ENCODE results near the gene GAMT. TPM values are rescaled to one million over a fixed set of nuclear protein-coding genes. Genes with fewer than 3 reads are reported as not detected.
A peak's percentile ranks its signal among the peaks of the same experiment; 100 is the strongest.
"Not testable (repeated sequence)": the region's sequence is repeated elsewhere in the genome, so short reads cannot be mapped to it uniquely, and the experiment has no call there.

The GAMT gene
- 10 to 100 TPM in 1 of 2 donors, 1 to 10 TPM in 1; 4.9 to 11.2 TPM for total RNA-seq

- no peaks in the 10 kb centered on the region for H3K36me3 Mint-ChIP-seq (ENCODE audit: low read depth)
- peak within 1 kb of the TSS; percentile 37 for H3K4me3 Mint-ChIP-seq
- no peaks in the 10 kb centered on the region for H3K4me1 Mint-ChIP-seq
- ATAC-seq (replicated peaks) = peak; percentile 81
- no peak within 1 kb of the TSS for H3K27ac Mint-ChIP-seq
- H3K9me3 Mint-ChIP-seq = no peaks in the 10 kb centered on the region
- H3K27me3 Mint-ChIP-seq = peaks cover 4% of the 10 kb centered on the region
These were observed at the start of gene GAMT for GRCh38 chr19:1401138-1401888. TSS of gene GAMT (minus strand) at chr19:1401542. CDS start at chr19:1401476, 66 bp downstream.

DNA sequence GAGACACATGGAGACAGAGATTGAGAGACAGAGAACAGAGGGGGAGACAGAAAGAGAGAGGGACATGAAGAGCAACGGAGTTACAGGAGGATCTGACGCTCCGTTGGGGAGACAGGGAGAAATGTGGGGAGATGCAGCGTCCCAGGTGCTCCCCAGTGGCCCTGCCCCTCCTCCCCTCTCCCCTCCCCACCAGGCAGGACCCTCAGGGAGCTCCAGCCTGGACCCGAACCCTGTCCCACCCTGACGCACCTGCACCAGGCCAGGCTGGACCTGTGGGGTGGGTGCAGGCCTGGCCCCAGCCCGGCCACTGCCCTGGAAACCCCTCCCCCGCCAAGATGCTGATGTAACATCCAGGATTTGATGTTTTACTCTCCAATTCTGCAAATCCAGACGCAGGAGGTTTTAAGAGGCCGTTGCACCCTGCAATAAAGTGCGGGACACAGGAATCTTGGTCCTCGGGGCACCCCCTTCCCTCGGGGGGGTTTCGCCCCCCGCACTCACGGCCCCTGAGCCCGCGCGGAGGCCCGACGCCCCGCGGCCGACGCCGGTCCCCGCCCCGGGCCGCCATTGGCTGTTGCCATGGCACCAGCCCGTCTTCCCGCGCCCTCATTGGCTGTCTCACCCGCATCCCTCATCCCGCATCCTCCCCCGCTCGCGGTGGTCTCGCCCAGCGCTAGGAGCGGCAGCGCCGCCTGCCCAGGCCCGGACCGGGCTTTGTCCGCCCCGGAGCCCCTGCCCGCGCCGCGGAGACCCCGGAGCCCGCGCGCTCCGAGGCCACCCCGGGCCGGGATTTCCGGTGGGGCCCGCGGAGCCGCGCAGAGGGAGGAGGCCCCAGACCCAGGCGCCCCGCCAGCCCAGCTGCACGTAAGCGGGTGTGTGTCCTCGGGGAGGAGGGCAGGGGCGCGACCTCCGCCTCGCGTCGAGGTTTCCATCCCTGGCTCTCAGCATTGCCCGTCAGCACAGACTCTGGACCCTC lies 48.4 kb upstream of the GAMT start, which contains the start of gene APC2:
Gene APC2 (plus strand): TSS at position 655 of the 976 bp plus-strand sequence. CDS start 2,881 bp downstream, outside the sequence.
- H3K4me3 Mint-ChIP-seq = no peak within 1 kb of the TSS
- H3K9me3 Mint-ChIP-seq = no peaks in the 10 kb centered on the region
- ATAC-seq (replicated peaks) = no peak
- no peak within 1 kb of the TSS for H3K27ac Mint-ChIP-seq
- H3K36me3 Mint-ChIP-seq (ENCODE audit: low read depth) = peaks cover 20% of the 10 kb centered on the region
- no peaks in the 10 kb centered on the region for H3K4me1 Mint-ChIP-seq
- peaks cover 28% of the 10 kb centered on the region for H3K27me3 Mint-ChIP-seq

DNA sequence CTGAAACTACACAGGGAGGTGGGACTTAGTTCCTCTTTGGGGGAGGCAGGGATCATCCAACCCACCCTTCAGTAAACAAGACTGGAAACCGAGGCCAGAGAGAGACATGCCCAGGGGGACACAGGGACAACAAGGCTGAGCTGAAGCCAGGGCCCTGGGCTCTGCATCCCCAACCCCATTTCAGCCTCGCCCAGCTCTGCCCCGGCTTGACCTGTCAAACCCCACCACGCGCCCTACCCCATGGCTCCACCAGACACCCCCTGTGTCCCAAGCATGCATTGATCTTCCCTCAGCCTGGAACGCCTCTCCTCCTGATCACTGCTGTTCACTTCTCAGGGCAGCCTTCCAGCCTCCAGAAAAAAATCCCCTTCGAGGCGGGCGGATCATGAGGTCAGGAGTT lies 46.6 kb upstream of the GAMT start:
- Mint-ChIP-seq H3K27ac (no peak overlapping the region), H3K36me3 (ENCODE audit: low read depth) (peaks cover 21% of the 10 kb centered on the region), H3K4me1 (no peaks in the 10 kb centered on the region), H3K27me3 (peaks cover 22% of the 10 kb centered on the region), H3K9me3 (no peaks in the 10 kb centered on the region), H3K4me3 (no peak overlapping the region)
- ATAC-seq (replicated peaks) = no peak

GRCh38 chr19:1447504-1447903 lies 46.2 kb upstream of the GAMT start:
- peaks cover 22% of the 10 kb centered on the region for H3K27me3 Mint-ChIP-seq
- H3K4me3 Mint-ChIP-seq = no peak overlapping the region
- peaks cover 26% of the 10 kb centered on the region for H3K36me3 Mint-ChIP-seq (ENCODE audit: low read depth)
- no peak for ATAC-seq (replicated peaks)
- no peak overlapping the region for H3K27ac Mint-ChIP-seq
- H3K9me3 Mint-ChIP-seq = no peaks in the 10 kb centered on the region
- no peaks in the 10 kb centered on the region for H3K4me1 Mint-ChIP-seq

- Mint-ChIP-seq H3K36me3 (ENCODE audit: low read depth) (peaks cover 32% of the 10 kb centered on the region), H3K4me3 (no peak overlapping the region), H3K27ac (no peak overlapping the region), H3K9me3 (no peaks in the 10 kb centered on the region), H3K4me1 (no peaks in the 10 kb centered on the region), H3K27me3 (peaks cover 22% of the 10 kb centered on the region)
- no peak for ATAC-seq (replicated peaks)
These were observed 45.6 kb upstream of the GAMT start for GRCh38 chr19:1446713-1447481.

DNA sequence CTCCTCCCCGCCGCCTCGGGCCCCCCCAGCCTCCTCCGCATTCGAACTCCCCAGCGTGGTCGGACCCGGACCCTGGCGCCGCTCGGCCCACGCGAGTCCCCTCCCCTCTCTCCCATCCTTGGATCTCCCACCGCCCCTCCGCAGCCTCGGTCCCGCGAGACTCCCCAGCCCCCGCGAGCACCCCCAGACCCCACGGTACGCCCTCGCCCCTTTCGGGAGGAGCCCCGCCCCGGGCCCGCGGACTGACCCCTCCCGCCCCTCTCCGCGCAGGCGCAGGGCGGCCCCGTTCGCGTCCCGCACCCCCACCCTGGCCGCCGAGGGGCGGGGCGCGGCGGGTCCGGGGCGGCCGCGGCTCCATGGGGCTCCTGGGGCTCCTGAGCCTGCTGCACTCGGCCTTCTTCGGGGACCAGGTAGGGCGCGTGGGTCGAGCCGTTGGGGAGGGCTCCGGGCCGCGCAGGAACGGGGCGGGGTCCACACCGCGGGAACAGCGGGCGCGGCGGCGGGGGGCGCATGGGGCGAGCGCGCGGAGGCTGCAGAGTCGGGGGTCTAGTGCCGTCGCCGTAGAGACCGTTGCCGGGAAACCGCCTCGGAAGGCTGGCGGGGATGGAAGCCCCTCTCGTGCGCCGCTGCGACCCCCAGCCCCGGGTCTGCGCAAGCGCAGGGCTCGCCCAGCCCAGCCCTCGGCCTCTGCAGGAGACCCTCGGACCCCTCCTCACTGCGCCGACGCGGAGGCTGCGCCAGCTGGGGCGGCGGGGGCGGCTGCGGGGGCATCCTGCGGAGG lies 44.8 kb upstream of the GAMT start:
- no peak for ATAC-seq (replicated peaks)
- H3K9me3 Mint-ChIP-seq = no peaks in the 10 kb centered on the region
- H3K27me3 Mint-ChIP-seq = peaks cover 21% of the 10 kb centered on the region
- no peak overlapping the region for H3K27ac Mint-ChIP-seq
- H3K4me1 Mint-ChIP-seq = no peaks in the 10 kb centered on the region
- H3K4me3 Mint-ChIP-seq = peak overlapping the region; percentile 71
- peaks cover 39% of the 10 kb centered on the region for H3K36me3 Mint-ChIP-seq (ENCODE audit: low read depth)

DNA sequence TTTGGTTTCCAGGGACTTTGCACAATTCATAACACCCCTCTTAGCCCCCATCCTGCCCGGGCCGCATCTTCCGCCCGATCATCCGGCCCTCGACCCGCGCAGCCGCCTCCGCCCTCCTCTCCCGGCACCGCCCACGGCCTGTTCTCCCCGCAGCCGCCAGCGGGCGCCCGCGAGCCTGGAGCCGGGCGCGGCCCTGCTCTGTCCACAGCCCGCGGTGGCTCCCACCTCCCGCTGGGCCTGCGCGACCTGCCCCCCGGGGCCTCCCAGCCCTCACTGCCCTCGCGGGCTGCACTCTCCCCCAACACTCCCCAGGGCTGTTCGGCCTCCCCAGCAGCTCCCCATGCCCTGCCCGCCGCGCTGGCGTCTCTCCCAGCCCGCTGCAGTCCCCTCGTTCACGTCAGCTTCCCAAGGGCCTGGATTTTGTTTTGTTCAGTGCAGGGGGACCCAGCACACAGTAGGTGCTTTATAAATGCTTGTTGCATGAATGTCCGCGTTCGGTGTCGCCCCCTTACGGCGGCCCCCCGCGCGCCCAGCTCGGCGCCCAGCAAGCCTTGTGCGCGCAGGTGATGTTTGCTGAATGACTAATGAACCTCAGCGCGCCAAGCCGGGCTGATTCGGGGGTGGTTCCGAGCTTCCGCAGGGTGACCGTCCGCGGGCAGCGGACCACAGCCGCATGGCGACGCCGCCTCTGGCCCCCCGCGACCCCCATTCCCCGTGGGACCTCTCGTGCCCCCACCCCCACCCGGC lies 44.0 kb upstream of the GAMT start:
- H3K4me1 Mint-ChIP-seq = no peaks in the 10 kb centered on the region
- peak; percentile 93 for ATAC-seq (replicated peaks)

GRCh38 chr19:1441677-1442438 lies 40.5 kb upstream of the GAMT start:
- Mint-ChIP-seq H3K36me3 (ENCODE audit: low read depth) (peaks cover 52% of the 10 kb centered on the region), H3K27me3 (no peaks in the 10 kb centered on the region), H3K27ac (peak overlapping the region; percentile 99), H3K4me1 (no peaks in the 10 kb centered on the region), H3K9me3 (no peaks in the 10 kb centered on the region), H3K4me3 (peak overlapping the region; percentile 93)
- no peak for ATAC-seq (replicated peaks)

More for the DNA sequence above, 44.0 kb upstream of the GAMT start:
- Mint-ChIP-seq H3K9me3 (no peaks in the 10 kb centered on the region), H3K27me3 (peaks cover 15% of the 10 kb centered on the region), H3K4me3 (peak overlapping the region; percentile 71), H3K27ac (no peak overlapping the region), H3K36me3 (ENCODE audit: low read depth) (peaks cover 43% of the 10 kb centered on the region)

- Mint-ChIP-seq H3K27ac (peak overlapping the region; percentile 99), H3K36me3 (ENCODE audit: low read depth) (peaks cover 52% of the 10 kb centered on the region)
These were observed 39.7 kb upstream of the GAMT start for GRCh38 chr19:1441022-1441426.

GRCh38 chr19:1440418-1440801 lies 39.1 kb upstream of the GAMT start:
- no peaks in the 10 kb centered on the region for H3K27me3 Mint-ChIP-seq
- ATAC-seq (replicated peaks) = no peak
- no peaks in the 10 kb centered on the region for H3K4me1 Mint-ChIP-seq
- peak overlapping the region; percentile 99 for H3K27ac Mint-ChIP-seq
- peak overlapping the region; percentile 93 for H3K4me3 Mint-ChIP-seq
- peaks cover 56% of the 10 kb centered on the region for H3K36me3 Mint-ChIP-seq (ENCODE audit: low read depth)
- H3K9me3 Mint-ChIP-seq = no peaks in the 10 kb centered on the region

More at GRCh38 chr19:1441022-1441426, 39.7 kb upstream of the GAMT start:
- Mint-ChIP-seq H3K4me1 (no peaks in the 10 kb centered on the region), H3K9me3 (no peaks in the 10 kb centered on the region), H3K27me3 (no peaks in the 10 kb centered on the region), H3K4me3 (peak overlapping the region; percentile 93)
- ATAC-seq (replicated peaks) = no peak

DNA sequence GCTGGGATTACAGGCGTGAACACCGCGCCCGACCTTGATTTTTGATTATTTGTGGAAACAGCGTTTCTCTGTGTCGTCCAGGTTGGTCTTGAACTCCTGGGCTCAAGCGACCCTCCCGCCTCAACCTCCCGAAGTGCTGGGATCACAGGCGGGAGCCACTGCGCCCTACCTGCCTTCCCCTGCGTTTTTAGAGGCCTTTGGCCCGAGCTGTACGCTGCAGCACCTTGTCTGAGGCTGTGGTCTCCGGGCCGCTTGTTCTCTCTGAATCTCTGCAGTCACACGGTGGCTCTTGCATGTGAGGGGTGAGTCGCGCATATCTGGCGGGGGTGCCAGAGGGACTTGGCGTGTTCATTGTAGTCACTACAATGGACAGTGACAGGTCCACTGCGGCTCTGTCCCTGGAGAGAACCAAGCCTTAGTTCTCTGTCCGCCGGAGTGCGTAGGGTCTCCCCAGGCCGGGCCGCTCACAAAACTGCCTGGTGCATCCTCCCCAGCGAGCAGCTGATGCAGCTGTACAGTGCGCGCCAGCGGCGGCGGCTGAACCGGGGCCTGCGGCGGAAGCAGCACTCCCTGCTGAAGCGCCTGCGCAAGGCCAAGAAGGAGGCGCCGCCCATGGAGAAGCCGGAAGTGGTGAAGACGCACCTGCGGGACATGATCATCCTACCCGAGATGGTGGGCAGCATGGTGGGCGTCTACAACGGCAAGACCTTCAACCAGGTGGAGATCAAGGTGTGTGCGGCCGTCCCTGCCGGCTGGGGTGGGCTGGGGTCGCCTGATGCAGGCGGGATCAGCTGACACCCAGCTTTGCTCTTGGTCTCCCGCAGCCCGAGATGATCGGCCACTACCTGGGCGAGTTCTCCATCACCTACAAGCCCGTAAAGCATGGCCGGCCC lies 38.4 kb upstream of the GAMT start:
- H3K4me3 Mint-ChIP-seq = peak overlapping the region; percentile 93
- ATAC-seq (replicated peaks); H3K4me1 Mint-ChIP-seq; H3K9me3 Mint-ChIP-seq; H3K27me3 Mint-ChIP-seq: not testable (repeated sequence)
- peaks cover 61% of the 10 kb centered on the region for H3K36me3 Mint-ChIP-seq (ENCODE audit: low read depth)
- peak overlapping the region; percentile 99 for H3K27ac Mint-ChIP-seq
